DND-41 (cell line): ENCODE data around the gene FZD4.

Experiments
- CTCF ChIP-seq: IDR thresholded peaks from 2 replicates; pipeline ENCODE4 v1.5.1; 2012; ENCODE audit warnings: borderline replicate concordance, low read length, moderate library complexity, mild to moderate bottlenecking; ENCODE audit not compliant: poor library complexity, severe bottlenecking; ENCODE audit errors: extremely low read depth
- EZH2 ChIP-seq: IDR thresholded peaks from 3 replicates; pipeline ENCODE4 v1.6.1; 2012; ENCODE audit warnings: borderline replicate concordance, low read depth, mild to moderate bottlenecking, moderate library complexity, low read length, inconsistent platforms; ENCODE audit not compliant: severe bottlenecking

- TF ChIP-seq CTCF (no peak), EZH2 (no peak)
Observed at GRCh38 chr11:86948733-86949132, 6.5 kb downstream of the FZD4 start.
